ENCODE data around the gene CHST7. TPM values are rescaled to one million over a fixed set of nuclear protein-coding genes. Genes with fewer than 3 reads are reported as not detected.

CHST7 gene
- total RNA-seq, 1 experiment from 2014 or later: 6.1 TPM

- intact Hi-C loops (cut with micrococcal nuclease; ENCODE audit: unreplicated experiment) (no loop called here), in situ Hi-C loops (cut with HindIII; ENCODE audit: low pct_unique_long_range_greater_than_20kb, low sequenced_read_pairs) (no loop called here)
- no peaks in the 10 kb centered on the region for H3K9me3 ChIP-seq (ENCODE audit: control insufficient read depth, insufficient read depth, low read depth, low read length)
- TF ChIP-seq, protein P1, sequence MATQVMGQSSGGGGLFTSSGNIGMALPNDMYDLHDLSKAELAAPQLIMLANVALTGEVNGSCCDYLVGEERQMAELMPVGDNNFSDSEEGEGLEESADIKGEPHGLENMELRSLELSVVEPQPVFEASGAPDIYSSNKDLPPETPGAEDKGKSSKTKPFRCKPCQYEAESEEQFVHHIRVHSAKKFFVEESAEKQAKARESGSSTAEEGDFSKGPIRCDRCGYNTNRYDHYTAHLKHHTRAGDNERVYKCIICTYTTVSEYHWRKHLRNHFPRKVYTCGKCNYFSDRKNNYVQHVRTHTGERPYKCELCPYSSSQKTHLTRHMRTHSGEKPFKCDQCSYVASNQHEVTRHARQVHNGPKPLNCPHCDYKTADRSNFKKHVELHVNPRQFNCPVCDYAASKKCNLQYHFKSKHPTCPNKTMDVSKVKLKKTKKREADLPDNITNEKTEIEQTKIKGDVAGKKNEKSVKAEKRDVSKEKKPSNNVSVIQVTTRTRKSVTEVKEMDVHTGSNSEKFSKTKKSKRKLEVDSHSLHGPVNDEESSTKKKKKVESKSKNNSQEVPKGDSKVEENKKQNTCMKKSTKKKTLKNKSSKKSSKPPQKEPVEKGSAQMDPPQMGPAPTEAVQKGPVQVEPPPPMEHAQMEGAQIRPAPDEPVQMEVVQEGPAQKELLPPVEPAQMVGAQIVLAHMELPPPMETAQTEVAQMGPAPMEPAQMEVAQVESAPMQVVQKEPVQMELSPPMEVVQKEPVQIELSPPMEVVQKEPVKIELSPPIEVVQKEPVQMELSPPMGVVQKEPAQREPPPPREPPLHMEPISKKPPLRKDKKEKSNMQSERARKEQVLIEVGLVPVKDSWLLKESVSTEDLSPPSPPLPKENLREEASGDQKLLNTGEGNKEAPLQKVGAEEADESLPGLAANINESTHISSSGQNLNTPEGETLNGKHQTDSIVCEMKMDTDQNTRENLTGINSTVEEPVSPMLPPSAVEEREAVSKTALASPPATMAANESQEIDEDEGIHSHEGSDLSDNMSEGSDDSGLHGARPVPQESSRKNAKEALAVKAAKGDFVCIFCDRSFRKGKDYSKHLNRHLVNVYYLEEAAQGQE (IDR thresholded peaks at IDR 0.05; ENCODE audit: insufficient read depth in 1 of 2, low read depth in 2 of 2, low read length in 1 of 2): no peak
- TF ChIP-seq CTCF (IDR thresholded peaks at IDR 0.05) (no peak), POLR2AphosphoS5 (IDR thresholded peaks at IDR 0.05; ENCODE audit: low read depth, low read length) (no peak), TCF7L2 (IDR thresholded peaks at IDR 0.05; ENCODE audit: low read depth, low read length) (no peak), SIN3A (IDR thresholded peaks at IDR 0.05; ENCODE audit: borderline replicate concordance, insufficient read depth, low read depth, low read length) (no peak)
- H3K36me3 ChIP-seq (ENCODE audit: control insufficient read depth, insufficient read depth, low read length): no peaks in the 10 kb centered on the region
- no TSS peak for BruUV-seq (replicated peaks)
- POLR2A ChIA-PET: no interaction called here
- no peak overlapping the region; the same call in 1 of the 2 replicates for H3K27ac ChIP-seq (ENCODE audit: low read length)
- CTCF ChIA-PET: no interaction called here
- DNase-seq (ENCODE audit: low read depth, low spot score): no peak
- no peaks in the 10 kb centered on the region; the same call in 1 of the 2 replicates for H3K4me1 ChIP-seq (ENCODE audit: control insufficient read depth, insufficient read depth, low read length)
- no peak for ATAC-seq
- no peaks in the 10 kb centered on the region for H3K27me3 ChIP-seq (ENCODE audit: control insufficient read depth, insufficient read depth, low read length)
- peak overlapping the region; percentile 68 to 78 for H3K4me3 ChIP-seq (ENCODE audit: low read depth in 2 of 2, low read length in 2 of 2)
Measured at GRCh38 chrX:46575586-46575985, 2.0 kb downstream of the CHST7 start.

DNA sequence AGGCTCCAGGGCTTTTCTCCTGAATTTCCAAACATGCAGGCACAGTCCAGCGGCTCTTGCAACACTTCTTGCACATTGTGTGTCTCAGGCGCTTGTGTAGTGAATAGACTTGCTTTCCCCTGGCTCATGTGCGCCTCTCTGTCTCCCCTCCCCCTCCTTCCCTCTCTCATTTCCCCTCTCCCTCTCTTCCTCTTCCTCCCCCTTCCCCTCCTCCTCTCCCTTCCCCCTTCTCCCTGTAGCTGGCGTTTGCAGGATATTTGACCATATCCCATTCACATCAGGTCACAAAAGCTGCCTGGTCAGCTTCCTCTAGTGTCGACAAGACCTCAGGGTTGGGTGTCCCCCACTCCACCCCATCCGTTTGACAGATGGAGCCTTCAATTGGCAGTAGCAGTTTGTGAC is 2.4 kb downstream of the CHST7 start:
- DNase-seq (ENCODE audit: low read depth, low spot score) (no peak), ATAC-seq (no peak)
- Histone ChIP-seq H3K27me3 (ENCODE audit: control insufficient read depth, insufficient read depth, low read length) (no peaks in the 10 kb centered on the region), H3K36me3 (ENCODE audit: control insufficient read depth, insufficient read depth, low read length) (no peaks in the 10 kb centered on the region), H3K27ac (ENCODE audit: low read length) (no peak overlapping the region), H3K9me3 (ENCODE audit: control insufficient read depth, insufficient read depth, low read depth, low read length) (no peaks in the 10 kb centered on the region), H3K4me3 (ENCODE audit: low read depth in 2 of 2, low read length in 2 of 2) (peak overlapping the region; percentile 68 to 78), H3K4me1 (ENCODE audit: control insufficient read depth, insufficient read depth, low read length) (no peaks in the 10 kb centered on the region; the same call in 1 of the 2 replicates)
- TF ChIP-seq, protein P1 (IDR thresholded peaks at IDR 0.05; ENCODE audit: insufficient read depth in 1 of 2, low read depth in 2 of 2, low read length in 1 of 2): no peak
- no peak for TF ChIP-seq POLR2AphosphoS5 (IDR thresholded peaks at IDR 0.05; ENCODE audit: low read depth, low read length)
- TF ChIP-seq TCF7L2 (IDR thresholded peaks at IDR 0.05; ENCODE audit: low read depth, low read length): no peak
- TF ChIP-seq CTCF (IDR thresholded peaks at IDR 0.05): no peak
- no peak for TF ChIP-seq SIN3A (IDR thresholded peaks at IDR 0.05; ENCODE audit: borderline replicate concordance, insufficient read depth, low read depth, low read length)
- ChIA-PET POLR2A (no interaction called here), CTCF (no interaction called here)
- in situ Hi-C loops (cut with HindIII; ENCODE audit: low pct_unique_long_range_greater_than_20kb, low sequenced_read_pairs) (no loop called here), intact Hi-C loops (cut with micrococcal nuclease; ENCODE audit: unreplicated experiment) (no loop called here)
- BruUV-seq (replicated peaks): no TSS peak
